ENCODE results near the gene SRPK2. TPM values are rescaled to one million over a fixed set of nuclear protein-coding genes. Genes with fewer than 3 reads are reported as not detected.

Gene SRPK2
- polyA plus RNA-seq, 3 donors = 50.5 to 55.3 (median 51.0) TPM

DNA sequence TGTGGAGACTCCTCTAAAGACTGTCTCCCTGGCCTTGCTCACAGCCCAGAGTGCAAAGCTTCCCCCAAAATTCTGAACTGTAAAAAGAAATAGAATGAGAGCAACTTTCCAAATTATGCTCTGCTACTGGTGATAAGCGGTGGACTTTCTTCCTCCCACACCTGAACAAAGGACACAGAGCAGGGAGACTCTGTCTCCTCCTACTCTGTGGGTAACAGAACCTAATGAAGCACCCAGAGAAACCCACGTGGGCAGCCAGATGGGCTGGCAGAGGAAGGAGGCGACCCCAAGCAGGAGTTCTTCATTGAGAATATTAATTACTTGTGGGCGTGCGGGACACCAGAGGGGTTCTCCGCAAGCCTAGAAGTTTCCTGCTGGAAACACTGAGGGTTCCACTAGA is 235.2 kb downstream of the SRPK2 start:
- no peak for DNase-seq (ENCODE audit: low read depth in 3 of 3, low spot score in 2 of 3)

DNA sequence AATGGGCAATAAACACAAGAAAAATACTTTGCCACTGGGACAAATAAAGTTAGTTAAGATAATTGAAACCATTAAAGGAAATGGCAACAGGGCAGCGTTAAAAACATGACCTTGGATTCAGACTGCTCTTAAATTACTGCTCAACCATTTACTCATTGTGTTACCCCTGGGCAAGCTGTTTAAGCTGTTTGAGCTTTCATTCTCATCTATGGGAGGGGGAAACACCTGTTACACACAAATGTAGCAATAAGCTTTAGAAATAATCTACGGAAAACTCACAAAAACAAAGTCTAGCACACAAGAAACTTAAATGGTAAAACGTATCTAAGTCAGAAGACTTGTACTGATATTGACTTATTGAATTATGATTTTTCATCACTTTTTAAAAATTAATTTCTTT is 237.6 kb downstream of the SRPK2 start:
- DNase-seq (ENCODE audit: low read depth in 3 of 3, low spot score in 2 of 3) = no peak

DNA sequence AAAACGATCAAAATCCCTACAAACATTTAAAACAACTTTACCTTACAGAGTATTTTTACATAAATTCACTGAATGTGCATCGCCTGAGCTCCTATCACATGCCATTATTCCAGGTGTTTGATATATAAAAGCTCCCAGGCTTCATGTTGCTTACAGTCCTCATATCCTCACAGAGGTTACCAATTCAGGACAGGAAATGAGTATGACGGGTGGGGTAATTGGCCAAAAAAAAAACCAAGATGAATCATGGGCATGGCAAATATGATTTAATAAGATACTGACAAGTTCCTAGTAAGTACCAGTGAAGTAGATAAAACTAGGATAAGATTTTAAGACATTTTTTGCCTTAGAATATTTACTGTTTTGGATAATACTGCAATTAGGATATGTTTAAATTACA is 238.9 kb downstream of the SRPK2 start:
- DNase-seq (ENCODE audit: low read depth in 3 of 3, low spot score in 2 of 3) = no peak

DNA sequence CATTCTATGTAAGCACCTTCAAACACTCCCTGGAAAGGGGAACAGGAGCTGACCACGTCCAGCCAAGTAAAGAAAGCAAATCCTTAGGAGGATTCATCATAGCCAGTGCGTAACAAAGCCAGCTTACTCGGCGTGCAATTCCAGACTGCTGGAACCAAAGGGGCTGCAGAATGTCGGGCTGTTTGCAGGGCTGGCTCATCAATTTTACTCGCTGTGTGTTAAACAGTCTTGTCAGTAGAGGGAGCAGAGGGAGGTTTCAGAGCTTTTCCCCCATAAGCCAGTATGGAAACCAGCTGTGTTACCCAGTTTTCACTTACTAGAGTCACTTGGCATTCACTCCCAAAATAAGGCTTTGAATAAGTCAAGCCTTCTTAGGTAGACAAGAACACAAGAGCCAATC is 247.7 kb downstream of the SRPK2 start:
- no peak for DNase-seq (ENCODE audit: low read depth in 3 of 3, low spot score in 2 of 3)

DNA sequence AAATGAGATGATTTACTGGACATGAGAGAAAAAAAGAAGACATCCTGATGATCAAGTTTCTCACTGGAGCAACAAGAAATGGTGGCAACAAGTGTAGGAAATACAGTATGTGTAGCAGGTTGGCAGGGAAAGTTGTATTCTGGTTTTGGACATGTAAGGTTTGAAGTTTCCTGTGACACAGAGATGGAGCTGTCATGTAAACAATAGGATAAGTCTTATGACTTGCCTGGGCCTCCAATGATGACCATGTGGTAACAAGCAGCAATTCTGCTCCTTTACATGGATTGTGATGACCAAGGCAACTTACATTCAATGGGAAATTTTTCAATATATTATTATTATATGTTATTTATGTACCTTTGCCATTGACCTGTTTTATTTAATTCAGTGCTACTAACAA is 249.3 kb downstream of the SRPK2 start:
- DNase-seq (ENCODE audit: low read depth in 3 of 3, low spot score in 2 of 3) = no peak

DNA sequence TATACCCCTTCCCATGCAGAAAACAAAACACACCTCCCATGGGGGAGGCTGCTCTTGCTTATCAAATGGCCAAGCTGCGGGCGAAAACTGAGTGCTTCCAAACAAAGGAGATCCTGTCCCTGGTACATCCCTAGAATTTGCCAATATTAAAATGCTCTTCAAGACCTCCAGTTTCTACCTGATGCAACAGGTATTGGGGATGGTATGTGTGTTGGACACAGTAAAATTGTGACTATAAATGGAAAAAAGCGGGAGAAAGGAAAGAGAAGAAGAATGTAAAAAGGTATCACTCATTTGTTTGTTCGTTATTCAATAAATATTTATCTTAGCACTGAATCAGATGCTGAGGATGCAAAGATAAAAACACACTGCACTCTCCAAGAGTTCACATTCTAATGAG is 250.8 kb downstream of the SRPK2 start:
- no peak for DNase-seq (ENCODE audit: low read depth in 3 of 3, low spot score in 2 of 3)

DNA sequence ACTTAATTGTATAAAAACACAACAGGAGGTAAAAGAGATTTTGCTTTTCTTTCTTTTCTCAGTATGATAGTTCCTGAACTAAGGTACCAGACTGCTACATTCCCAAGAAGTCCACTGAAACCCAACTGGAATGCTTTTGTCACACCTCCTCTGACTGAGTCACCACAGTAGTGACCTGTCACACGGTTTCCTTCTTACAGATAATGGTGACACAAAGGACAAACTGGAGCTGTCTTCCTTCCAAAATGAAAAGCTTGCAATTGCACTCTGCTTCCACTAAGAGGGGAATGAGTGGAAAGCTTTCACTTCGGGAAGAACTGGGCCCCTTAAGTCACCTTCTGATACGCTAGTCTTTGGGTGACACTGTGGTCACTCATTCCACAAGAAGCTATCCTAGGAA is 252.5 kb downstream of the SRPK2 start:
- DNase-seq (ENCODE audit: low read depth in 3 of 3, low spot score in 2 of 3) = no peak

DNA sequence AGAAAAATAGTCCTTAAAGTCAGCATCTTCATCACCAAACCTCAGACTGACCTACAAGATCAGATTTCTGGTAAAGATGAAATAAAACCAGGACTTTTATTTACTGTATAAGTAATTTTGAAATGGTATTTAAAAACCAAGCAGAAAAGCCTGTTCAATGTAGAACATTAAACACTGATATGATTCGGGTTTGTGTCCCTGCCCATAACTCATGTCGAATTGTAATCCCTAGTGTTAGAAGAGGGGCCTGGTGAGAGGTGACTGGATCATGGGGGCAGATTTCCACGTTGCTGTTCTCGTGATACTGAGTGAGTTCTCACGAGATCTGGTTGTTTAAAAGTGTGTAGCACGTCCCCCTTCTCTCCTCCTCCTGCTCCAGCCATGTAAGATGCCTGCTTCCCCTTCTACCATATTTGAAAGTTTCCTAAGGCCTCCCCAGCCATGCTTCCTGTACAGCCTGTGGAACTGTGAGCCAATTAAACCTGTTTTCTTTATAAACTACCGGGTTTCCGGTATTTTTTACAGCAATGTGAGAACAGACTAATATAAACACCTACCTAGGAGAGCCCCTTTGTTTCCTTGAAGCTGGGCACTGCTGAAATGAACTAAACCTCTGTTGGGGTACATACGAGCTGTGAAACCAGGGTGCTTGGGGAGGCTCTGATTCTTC is 254.6 kb downstream of the SRPK2 start:
- no peak for DNase-seq (ENCODE audit: low read depth in 3 of 3, low spot score in 2 of 3)

DNA sequence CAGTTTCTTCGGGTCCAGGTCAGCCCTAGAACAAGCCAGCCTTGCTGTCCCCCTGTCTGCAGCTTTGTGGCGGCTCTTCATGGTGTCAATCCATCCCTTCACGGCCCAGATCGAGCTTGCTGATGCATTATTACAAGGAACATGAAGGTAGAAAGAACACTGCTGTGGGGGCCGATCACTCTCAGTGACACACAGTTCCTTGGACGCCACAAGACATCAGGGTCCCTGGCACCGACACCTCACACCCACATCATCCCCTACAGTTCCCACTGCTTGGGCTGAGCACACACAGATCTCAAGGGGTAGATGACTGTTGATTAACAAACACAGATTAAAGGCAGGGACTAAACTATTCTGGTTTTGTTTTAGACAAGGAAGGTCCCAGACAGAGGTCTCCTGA is 255.4 kb downstream of the SRPK2 start:
- no peak for DNase-seq (ENCODE audit: low read depth in 3 of 3, low spot score in 2 of 3)

DNA sequence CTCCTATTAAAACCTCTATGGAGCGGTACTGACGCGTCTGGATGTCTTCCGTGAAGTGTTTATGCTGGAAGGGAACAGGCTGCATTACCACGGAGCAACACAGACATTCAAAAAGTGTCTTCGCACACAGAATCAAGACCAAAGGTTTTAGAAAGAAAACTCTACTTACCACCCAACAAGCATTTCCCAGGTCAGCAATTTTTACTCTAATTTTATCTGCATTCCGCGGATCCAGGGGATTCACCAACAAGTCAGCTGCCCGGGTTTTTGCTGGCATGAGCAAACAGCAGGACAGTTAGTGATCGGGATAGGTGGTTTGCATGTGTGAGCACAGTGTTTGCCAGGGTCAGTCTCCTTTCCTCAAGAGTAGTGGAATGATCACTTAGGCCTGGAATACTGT is 255.9 kb downstream of the SRPK2 start:
- no peak for DNase-seq (ENCODE audit: low read depth in 3 of 3, low spot score in 2 of 3)

DNA sequence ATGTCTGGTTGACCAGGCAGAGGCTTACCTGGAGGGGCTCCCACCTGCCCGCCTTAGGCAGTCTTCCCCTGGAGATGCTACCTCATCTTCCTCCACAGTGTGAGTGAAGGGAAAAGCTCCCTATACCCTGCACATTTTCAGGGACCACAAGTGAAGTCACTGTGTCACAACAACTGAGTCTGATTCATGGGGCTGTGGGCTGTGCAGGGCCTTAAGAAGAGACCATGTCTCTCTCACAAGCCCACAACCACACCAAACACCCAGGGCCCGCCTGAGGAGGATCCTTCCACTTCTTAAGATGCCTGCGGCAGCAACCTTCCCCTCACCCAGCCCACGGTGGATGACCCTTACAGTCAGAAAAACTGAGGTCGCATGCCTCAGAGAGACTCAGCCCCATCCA is 256.4 kb downstream of the SRPK2 start:
- DNase-seq (ENCODE audit: low read depth in 3 of 3, low spot score in 2 of 3) = no peak

DNA sequence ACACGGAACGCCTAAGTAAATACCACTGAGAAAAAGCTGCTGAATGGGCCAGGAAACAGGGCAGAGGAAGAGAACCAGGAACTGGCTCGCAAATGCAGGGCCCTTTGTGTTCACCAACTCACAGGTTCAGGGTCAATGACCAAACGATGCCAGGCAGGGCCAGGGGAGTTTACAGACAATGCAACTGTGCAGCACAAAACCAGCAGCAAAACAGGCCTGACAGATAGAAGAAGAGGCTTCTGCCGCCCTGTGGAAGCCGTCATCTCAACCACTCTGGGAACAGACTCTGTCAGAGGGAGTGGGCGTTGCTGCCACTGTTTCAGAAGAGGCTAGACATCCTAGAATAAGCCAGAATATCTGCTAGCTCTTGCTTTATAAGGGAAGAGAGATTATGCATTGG is 256.8 kb downstream of the SRPK2 start:
- DNase-seq (ENCODE audit: low read depth in 3 of 3, low spot score in 2 of 3) = no peak

DNA sequence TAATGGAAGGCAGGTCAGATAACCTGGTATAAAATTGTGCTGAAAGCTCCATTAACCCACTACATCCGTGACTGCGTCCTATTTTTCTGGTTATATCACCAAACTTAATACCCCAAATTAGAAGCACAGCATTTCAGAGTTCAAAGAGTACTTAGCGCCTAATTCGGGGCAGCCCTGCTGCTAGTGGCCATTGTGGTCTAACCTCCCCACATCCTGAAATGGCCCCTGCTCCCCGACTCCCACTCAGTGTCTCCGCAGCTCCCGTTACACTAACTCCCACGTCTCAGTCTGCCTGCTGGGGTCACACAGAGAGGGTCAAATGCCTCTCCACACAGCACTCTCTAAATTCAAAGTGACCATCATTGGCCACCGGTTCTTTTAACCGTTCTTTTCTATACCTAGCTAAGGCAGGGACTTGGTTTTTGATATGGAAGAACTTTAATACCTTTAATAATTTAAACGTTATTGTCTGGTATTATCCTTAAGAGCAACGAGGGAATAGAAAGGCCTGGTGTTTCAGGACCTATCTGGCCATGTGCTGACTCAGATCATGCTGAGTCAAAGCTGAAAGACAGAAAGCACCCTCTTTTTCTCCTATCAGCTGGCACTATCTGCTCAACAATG is 257.6 kb downstream of the SRPK2 start:
- DNase-seq (ENCODE audit: low read depth in 3 of 3, low spot score in 2 of 3) = no peak

DNA sequence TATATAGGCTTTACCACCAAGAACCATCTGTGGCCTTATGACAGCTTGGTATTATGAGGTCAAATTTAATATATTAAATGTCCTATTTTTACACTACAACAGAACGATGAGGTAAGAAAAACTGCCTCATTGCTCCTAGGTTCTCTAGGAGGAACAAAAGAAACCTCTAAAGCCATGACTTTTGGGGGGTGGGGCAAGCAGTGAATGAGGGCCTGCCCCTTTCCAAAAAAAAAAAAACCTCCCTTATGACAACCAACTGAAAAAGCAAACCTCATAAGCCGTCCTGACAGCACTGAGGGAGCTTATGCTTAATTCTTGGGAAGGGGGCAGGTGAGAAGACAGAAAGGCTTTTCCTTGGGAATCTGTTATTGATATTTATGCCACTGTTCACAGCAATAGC is 258.1 kb downstream of the SRPK2 start:
- no peak for DNase-seq (ENCODE audit: low read depth in 3 of 3, low spot score in 2 of 3)

DNA sequence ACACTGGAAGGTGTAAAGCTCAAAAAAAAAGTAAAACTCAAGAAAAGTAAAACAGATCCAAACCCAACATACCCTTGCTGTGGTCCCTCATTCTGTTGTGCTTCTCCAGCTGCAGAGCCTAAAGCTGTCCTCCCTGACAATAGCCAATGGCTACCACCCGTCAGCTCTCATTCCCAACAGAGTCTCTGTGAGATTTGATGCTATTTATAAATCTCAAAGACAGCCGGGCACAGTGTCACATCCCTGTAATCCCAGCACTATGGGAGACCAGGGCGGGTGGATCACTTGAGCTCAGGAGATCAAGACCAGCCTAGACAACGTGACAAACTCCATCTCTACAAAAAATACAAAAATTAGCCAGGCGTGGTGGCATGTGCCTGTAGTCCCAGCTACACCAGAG is 258.7 kb downstream of the SRPK2 start:
- no peak for DNase-seq (ENCODE audit: low read depth in 3 of 3, low spot score in 2 of 3)

DNA sequence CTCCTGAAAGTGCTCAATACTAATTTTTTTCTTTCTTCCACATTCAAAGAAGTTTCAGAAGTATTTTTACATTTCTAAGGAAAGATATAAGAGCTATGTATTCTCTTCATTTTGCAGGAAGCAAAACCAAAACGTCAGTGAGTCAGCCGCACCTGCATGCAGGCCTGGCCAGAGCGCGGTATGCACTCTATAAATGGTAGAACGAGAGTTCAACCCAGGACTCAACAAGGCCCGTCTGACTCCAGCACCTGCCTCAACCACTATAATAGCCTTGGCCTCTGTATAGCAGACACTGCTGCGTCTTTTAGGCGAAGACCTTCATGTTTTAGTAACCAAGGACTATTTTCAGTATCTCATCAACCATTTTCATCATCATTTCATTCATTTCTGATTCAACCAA is 261.5 kb downstream of the SRPK2 start:
- DNase-seq (ENCODE audit: low read depth in 3 of 3, low spot score in 2 of 3) = no peak

DNA sequence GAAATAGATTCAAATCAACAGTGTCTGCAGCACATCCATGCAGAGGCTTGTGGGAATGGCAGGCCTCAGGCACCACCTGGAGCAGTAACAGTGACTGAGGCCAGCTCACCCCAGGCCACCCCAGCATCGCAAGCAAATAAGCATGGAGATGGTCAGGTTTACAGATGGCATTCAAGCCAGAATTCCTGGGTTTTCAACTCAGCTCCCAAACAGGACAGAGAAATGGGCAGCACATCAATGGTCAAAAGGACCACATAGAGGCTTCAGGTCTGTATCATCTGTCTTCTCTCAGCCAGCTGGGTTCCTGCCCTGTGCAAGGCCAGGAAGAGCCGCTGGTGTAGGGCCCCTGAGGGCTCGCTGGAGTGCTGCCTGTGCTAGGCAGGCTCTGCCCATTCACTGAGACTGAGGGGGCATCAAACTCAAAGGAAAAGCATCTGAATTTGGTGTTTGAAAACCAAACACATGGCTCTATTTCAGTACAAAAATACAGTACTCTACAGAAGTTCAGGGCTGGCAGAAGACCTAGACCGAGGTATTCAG is 262.2 kb downstream of the SRPK2 start:
- no peak for DNase-seq (ENCODE audit: low read depth in 3 of 3, low spot score in 2 of 3)

DNA sequence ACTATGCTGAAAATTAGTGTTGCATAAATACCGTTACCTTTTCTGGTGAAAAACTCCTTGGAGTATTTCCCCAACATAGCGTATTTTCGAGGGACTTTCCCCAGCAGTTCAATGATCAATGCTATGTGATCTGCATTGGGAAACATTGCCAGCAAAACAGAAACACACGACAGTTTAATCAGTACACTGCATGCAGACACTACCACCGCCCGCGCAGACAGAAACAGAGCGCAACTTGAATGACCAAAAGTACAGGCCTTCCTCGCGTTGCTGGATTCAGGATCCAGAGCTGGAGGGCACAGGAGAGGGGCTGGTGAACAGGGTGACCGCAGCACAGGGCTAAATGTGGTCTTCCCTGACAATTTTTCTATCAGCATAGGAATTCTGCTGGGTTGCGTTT is 263.0 kb downstream of the SRPK2 start:
- no peak for DNase-seq (ENCODE audit: low read depth in 3 of 3, low spot score in 2 of 3)

DNA sequence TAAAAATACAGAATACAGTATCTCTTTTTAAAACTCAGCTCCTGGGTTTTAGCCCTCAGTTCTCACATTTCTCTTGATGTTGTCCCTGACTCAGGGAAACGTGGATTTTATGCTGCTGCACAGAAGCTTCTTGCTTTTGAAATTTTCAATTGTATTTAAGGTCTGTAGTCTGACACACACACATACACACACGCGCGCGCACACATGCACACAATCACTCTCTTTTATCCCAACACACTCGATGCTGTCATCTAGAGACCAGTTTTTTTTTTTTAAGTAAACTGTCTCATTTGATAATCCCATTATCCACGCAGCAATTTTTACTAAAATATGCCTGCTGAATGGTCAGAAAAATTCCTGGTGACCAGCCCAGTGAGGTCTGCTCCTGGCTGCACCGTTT is 266.1 kb downstream of the SRPK2 start:
- DNase-seq (ENCODE audit: low read depth in 3 of 3, low spot score in 2 of 3) = no peak

DNA sequence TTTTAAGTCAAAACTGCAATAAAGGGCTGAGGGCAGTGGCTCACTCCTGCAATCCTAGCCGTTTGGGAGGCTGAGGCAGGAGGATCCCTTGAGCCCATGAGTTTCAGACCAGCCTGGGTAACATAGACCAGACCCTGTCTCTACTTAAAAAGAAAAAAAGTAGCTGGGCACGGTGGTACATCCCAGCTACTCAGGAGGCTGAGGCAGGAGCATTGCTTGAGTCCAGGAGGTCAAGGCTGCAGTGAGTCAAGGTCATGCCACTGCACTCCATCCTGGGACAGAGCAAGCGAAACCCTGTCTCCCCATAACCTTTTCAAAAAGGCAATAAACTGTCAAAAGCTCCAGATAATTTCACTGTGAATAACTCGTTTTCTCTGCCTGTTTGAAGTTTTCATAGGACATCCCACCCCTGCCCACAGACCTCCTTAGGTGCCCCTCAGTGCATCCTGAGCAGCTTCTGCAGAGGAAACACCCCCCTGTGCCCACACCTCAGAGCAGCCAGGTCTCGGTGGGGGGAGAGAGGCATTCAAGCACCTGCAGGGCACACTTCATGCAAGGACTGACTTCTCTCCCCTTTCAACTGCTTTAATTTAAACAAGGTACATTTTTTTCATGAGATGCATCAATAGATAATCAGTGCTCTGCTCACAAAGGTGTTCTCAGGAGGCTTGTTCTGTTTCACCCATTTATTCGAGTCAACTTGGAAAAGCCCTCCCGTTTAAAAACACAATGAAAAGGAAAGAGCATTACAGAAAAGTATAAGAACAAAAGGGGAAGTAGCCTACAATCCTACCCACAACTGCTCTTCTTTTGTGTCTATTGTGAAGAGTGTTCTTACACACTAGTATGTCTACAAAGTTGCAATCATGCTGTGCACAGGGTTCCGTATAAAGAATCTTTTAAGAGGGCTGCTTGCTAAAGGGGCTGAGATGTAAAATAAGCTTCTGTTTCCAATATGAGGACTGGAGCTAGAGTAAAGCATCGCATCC is 269.8 kb downstream of the SRPK2 start:
- DNase-seq (ENCODE audit: low read depth in 3 of 3, low spot score in 2 of 3) = no peak

Data from right renal cortex interstitium (tissue), 3 donors.